ENCODE data around the gene SLC45A1. TPM values are rescaled to one million over a fixed set of nuclear protein-coding genes. Genes with fewer than 3 reads are reported as not detected.

Gene SLC45A1
- total RNA-seq, 2 experiments from 2014 or later = 0.16 to 0.56 TPM

DNA sequence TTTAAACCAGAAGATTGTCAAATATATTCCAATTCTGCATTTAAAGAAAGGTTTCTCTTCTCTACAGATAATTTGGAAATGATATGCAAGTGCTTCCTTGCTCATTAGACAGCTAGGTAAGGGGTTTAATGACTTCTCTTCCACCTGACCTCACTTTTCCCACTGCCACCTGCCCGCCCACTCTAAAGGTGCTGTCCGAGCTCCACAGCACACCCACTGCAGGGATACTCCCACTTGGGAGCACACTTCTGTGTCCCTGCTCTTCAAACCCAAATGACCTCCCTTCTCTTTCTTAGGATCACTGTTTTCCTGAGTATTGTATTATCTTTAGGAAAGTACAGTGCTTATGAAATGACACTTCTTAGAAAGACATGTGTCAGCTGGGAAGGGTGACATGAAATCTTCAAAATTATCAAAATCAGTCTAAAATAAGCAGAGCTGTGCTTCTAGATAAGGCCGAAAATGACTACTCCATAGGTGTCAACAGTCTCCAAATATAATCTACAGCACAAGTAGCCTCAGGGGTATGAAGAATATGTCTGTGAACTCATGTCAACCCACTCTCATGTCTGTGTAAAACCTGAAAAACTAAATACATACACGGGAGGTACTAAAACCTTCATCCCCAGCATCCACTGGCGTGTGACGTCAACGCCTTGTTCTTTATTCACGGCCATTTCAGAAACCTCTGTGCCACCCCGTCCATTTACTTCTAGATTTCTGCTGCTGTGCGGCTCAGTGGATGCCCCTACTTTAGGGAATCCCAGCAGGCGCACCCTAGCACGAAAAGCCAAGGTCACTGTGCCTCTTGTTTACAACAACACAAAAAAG lies 71.0 kb downstream of the SLC45A1 start:
- Mint-ChIP-seq H3K27ac (no peak overlapping the region), H3K9me3 (no peaks in the 10 kb centered on the region), H3K4me1 (ENCODE audit: low read depth) (peaks cover 64% of the 10 kb centered on the region), H3K4me3 (no peak overlapping the region), H3K36me3 (ENCODE audit: low read depth) (peaks cover 20% of the 10 kb centered on the region), H3K27me3 (no peaks in the 10 kb centered on the region)
- ATAC-seq (no peak), DNase-seq (no peak)
- intact Hi-C loops (cut with micrococcal nuclease) = no loop called here
- ChIA-PET POLR2A (no interaction called here), CTCF (no interaction called here)
- TF ChIP-seq, protein P1, sequence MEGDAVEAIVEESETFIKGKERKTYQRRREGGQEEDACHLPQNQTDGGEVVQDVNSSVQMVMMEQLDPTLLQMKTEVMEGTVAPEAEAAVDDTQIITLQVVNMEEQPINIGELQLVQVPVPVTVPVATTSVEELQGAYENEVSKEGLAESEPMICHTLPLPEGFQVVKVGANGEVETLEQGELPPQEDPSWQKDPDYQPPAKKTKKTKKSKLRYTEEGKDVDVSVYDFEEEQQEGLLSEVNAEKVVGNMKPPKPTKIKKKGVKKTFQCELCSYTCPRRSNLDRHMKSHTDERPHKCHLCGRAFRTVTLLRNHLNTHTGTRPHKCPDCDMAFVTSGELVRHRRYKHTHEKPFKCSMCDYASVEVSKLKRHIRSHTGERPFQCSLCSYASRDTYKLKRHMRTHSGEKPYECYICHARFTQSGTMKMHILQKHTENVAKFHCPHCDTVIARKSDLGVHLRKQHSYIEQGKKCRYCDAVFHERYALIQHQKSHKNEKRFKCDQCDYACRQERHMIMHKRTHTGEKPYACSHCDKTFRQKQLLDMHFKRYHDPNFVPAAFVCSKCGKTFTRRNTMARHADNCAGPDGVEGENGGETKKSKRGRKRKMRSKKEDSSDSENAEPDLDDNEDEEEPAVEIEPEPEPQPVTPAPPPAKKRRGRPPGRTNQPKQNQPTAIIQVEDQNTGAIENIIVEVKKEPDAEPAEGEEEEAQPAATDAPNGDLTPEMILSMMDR (IDR thresholded peaks at IDR 0.05) = no peak

DNA sequence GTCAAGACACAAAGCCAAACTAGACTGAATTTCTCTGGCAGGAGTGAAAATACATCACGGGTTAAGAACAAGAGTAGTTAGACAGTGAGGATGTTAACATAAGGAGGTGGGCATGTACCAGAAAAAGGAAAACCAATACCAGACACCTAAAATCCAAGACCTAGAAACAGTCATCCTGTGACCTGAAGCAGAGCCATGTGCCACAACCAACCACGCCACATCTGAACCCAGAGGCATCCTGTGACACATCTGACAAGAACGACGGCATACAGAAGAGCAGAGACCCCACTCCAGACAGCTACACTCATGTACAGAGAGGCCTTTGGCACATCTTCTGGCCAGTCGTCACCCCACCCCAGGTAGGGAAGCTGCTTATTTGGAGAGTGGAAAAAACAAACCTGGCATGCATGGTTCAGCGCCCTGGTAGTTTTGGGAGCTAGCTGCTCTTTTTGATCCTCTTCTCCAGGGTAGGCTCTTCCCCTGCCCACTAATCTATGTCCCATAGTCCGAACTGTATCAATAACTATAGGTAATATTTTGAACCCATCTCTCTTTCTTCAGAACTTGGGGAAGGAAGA lies 72.1 kb downstream of the SLC45A1 start:
- Mint-ChIP-seq H3K36me3 (ENCODE audit: low read depth) (peaks cover 20% of the 10 kb centered on the region), H3K4me1 (ENCODE audit: low read depth) (peaks cover 65% of the 10 kb centered on the region), H3K27me3 (no peaks in the 10 kb centered on the region), H3K4me3 (no peak overlapping the region), H3K27ac (no peak overlapping the region), H3K9me3 (no peaks in the 10 kb centered on the region)
- ATAC-seq = peak; percentile 84
- ChIA-PET CTCF (interaction anchor here (0.7 kb wide), 1 partner anchor 65 kb away, joined by 3 read pairs; no protein-coding TSS in a partner anchor), POLR2A (interaction anchor here (0.7 kb wide), 1 partner anchor 38 kb away, joined by 3 read pairs; no protein-coding TSS in a partner anchor)
- TF ChIP-seq, protein P1 (IDR thresholded peaks at IDR 0.05) = no peak
- peak; percentile 58 for DNase-seq
- intact Hi-C loops (cut with micrococcal nuclease) = no loop called here

DNA sequence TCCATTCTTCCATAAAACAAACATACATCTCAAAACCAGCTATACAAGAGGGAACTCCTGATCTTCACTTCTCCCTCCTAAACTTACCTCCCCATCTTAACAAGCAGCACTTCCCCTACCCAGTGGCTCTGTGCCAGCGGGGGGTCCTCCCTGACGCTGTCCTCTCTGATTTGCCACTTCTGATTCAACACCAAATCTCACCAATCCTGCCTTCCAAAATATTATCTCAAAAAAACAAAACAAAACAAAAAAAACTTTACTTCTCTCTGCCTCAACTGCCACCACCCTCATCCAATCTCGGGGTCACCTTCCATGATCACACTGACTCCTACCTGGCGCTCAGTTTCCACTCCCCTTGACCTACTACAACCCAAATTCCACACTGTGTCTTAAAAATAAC lies 72.8 kb downstream of the SLC45A1 start:
- peaks cover 66% of the 10 kb centered on the region for H3K4me1 Mint-ChIP-seq (ENCODE audit: low read depth)
- intact Hi-C loops (cut with micrococcal nuclease) = no loop called here
- POLR2A ChIA-PET = interaction anchor here (0.7 kb wide), 1 partner anchor 37 kb away, joined by 3 read pairs; no protein-coding TSS in a partner anchor
- H3K36me3 Mint-ChIP-seq (ENCODE audit: low read depth) = peaks cover 21% of the 10 kb centered on the region
- H3K27me3 Mint-ChIP-seq = no peaks in the 10 kb centered on the region
- peak overlapping the region; percentile 18 for H3K27ac Mint-ChIP-seq
- ATAC-seq = no peak
- CTCF ChIA-PET = interaction anchor here (0.7 kb wide), 1 partner anchor 64 kb away, joined by 3 read pairs; no protein-coding TSS in a partner anchor
- no peaks in the 10 kb centered on the region for H3K9me3 Mint-ChIP-seq
- DNase-seq = no peak
- TF ChIP-seq, protein P1 (IDR thresholded peaks at IDR 0.05) = no peak
- H3K4me3 Mint-ChIP-seq = no peak overlapping the region

DNA sequence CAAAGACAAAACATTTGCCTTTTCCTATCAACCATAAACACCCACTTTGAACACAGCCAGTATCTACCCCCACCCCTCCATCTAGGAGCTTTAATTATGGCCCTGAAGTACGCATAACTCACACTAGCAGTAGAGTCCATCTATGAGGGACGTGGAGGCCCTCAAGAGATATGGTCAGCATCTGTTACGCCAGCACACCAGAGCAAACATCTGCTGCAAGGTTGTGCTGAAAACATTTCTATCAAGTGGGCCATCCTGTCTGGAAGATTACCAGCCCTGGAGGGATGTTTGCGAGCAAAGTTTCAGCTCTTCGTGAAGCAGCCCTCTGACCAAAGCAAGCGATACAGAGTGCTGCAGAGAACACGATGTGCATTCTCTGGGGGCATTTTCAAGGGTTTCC lies 74.6 kb downstream of the SLC45A1 start:
- ATAC-seq = no peak
- Mint-ChIP-seq H3K27ac (peak overlapping the region; percentile 9), H3K4me3 (no peak overlapping the region), H3K27me3 (no peaks in the 10 kb centered on the region), H3K4me1 (ENCODE audit: low read depth) (peaks cover 75% of the 10 kb centered on the region), H3K9me3 (no peaks in the 10 kb centered on the region), H3K36me3 (ENCODE audit: low read depth) (peaks cover 20% of the 10 kb centered on the region)
- intact Hi-C loops (cut with micrococcal nuclease) = no loop called here
- TF ChIP-seq, protein P1 (IDR thresholded peaks at IDR 0.05) = no peak
- ChIA-PET CTCF (no interaction called here), POLR2A (interaction anchor here (0.6 kb wide), 1 partner anchor 16 kb away, joined by 3 read pairs; no protein-coding TSS in a partner anchor)
- no peak for DNase-seq

Measured in activated CD8-positive, alpha-beta T cell treated with anti-CD3 and anti-CD28 coated beads for 36 hours (primary cell).